Measurements from ENCODE around the gene ATXN1. TPM values are rescaled to one million over a fixed set of nuclear protein-coding genes. Genes with fewer than 3 reads are reported as not detected.

Gene ATXN1
- total RNA-seq, 1 experiment from 2014 or later, result 5.6 TPM

GRCh38 chr6:16321826-16322225, 439.4 kb downstream of the ATXN1 start:
- peaks cover 46 to 50% of the 10 kb centered on the region in 2 experiments for H3K4me1 Mint-ChIP-seq
- DNase-seq, result no peak

More at GRCh38 chr6:16321826-16322225, 439.4 kb downstream of the ATXN1 start:
- Histone ChIP-seq H3K27ac (ENCODE audit: insufficient read length, low read depth, low read length) (no peak overlapping the region), H2BK12ac (ENCODE audit: insufficient read length, low read depth, low read length) (no peak overlapping the region), H3K18ac (ENCODE audit: insufficient read length, low read depth, low read length) (no peak overlapping the region), H3T11ph (ENCODE audit: low read length) (no peak overlapping the region), H4K5ac (ENCODE audit: insufficient read length, low read depth, low read length) (no peak overlapping the region), H3K9me3 (ENCODE audit: control insufficient read depth, low read depth, low read length) (no peaks in the 10 kb centered on the region), H2BK15ac (ENCODE audit: low read depth, low read length) (no peak overlapping the region), H3K9ac (ENCODE audit: extremely low read depth, insufficient read length, low read length) (no peak overlapping the region), H3K4me2 (ENCODE audit: insufficient read depth, insufficient read length, low read length) (no peak overlapping the region), H3K14ac (ENCODE audit: insufficient read depth, low read length) (no peak overlapping the region), H3K79me2 (ENCODE audit: insufficient read depth, low read length) (no peaks in the 10 kb centered on the region), H2AFZ (ENCODE audit: low read length) (no peak overlapping the region), H4K8ac (replicated peaks; ENCODE audit: insufficient read length, low read depth, low read length) (no peak overlapping the region), H4K91ac (ENCODE audit: insufficient read length, low read depth, low read length) (no peak overlapping the region), H2AK5ac (ENCODE audit: insufficient read length, low read length) (no peak overlapping the region), H3K4ac (ENCODE audit: low read depth, low read length) (no peak overlapping the region), H2BK20ac (ENCODE audit: low read depth, low read length, poor library complexity, severe bottlenecking) (no peak overlapping the region), H3K23ac (ENCODE audit: insufficient read length, low read depth, low read length) (no peak overlapping the region), H4K20me1 (ENCODE audit: control insufficient read depth, insufficient read depth, insufficient read length) (no peaks in the 10 kb centered on the region), H3K79me1 (ENCODE audit: insufficient read depth, low read depth, low read length, poor library complexity, severe bottlenecking) (no peaks in the 10 kb centered on the region), H3K23me2 (ENCODE audit: insufficient read length, low read depth, low read length, poor library complexity, severe bottlenecking) (no peaks in the 10 kb centered on the region), H2BK120ac (ENCODE audit: low read depth, low read length, poor library complexity, severe bottlenecking) (no peak overlapping the region), H3K56ac (ENCODE audit: insufficient read length, low read depth, low read length) (no peak overlapping the region), H2BK5ac (ENCODE audit: insufficient read length, low read length) (no peak overlapping the region), H3K27me3 (ENCODE audit: insufficient read depth, low read length) (no peaks in the 10 kb centered on the region), H3K4me1 (ENCODE audit: insufficient read depth, low read length) (peaks cover 2% of the 10 kb centered on the region; the same call in 1 of the 2 replicates)
- no CpG with 5 or more reads among the region's 11 CpGs for WGBS (ENCODE audit: extremely low coverage, insufficient read length, low lambda C conversion rate)
- Mint-ChIP-seq H3K27ac (no peak overlapping the region), H3K9me3 (peaks cover 8 to 14% of the 10 kb centered on the region in 2 experiments; a peak in 3 of 5 replicates), H3K4me3 (no peak overlapping the region), H3K36me3 (ENCODE audit: insufficient read depth in 1 of 3, low read depth in 3 of 3) (peaks cover 5 to 16% (median 6%) of the 10 kb centered on the region in 3 experiments; a peak in 4 of 7 replicates), H3K27me3 (ENCODE audit: low read depth) (peaks cover 2% of the 10 kb centered on the region)
- TF ChIP-seq CTCF (conservative IDR thresholded peaks at IDR 0.05), result no peak
